ENCODE results near the gene LRRC52.

- TF ChIP-seq CTCF (IDR thresholded peaks at IDR 0.05; ENCODE audit: insufficient read depth, low read length, poor library complexity, severe bottlenecking) (no peak), EZH2phosphoT487 (conservative IDR thresholded peaks at IDR 0.05; ENCODE audit: low read length) (no peak)
These were observed 36.2 kb upstream of the LRRC52 start for GRCh38 chr1:165507570-165507969.
